Hematopoietic multipotent progenitor cell treated with erythropoietin and hydrocortisone succinate and interleukin-3 and kit ligand, for 17 days (in vitro differentiated cells): ENCODE measurements around the gene RAB11FIP4.

ENCODE experiments used
- DNase-seq: peaks from one replicate; pipeline ENCODE4 v3.0.0-alpha.2; 2015; ENCODE audit warnings: low spot score

RAB11FIP4 gene

DNA sequence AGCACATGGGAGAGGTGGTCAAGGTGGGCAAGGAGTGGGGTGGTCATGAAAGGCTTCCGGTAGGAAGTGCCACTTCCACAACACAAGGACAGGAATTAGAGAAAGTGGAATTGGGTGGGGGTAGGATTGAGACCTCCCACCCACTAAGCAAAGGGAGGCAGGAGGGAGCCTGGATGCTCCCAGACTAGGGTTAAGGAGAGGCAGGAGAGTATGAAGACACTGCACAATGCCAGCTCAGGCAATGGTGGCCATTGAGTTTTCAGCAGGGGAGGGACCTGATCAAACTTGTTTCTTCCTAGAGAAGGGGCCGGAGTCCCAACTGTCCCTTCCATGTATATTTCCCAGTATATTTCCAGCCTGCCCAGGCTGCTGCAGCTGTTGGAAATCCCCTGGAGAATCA, 3.1 kb upstream of the RAB11FIP4 start:
- DNase-seq, result no peak

DNA sequence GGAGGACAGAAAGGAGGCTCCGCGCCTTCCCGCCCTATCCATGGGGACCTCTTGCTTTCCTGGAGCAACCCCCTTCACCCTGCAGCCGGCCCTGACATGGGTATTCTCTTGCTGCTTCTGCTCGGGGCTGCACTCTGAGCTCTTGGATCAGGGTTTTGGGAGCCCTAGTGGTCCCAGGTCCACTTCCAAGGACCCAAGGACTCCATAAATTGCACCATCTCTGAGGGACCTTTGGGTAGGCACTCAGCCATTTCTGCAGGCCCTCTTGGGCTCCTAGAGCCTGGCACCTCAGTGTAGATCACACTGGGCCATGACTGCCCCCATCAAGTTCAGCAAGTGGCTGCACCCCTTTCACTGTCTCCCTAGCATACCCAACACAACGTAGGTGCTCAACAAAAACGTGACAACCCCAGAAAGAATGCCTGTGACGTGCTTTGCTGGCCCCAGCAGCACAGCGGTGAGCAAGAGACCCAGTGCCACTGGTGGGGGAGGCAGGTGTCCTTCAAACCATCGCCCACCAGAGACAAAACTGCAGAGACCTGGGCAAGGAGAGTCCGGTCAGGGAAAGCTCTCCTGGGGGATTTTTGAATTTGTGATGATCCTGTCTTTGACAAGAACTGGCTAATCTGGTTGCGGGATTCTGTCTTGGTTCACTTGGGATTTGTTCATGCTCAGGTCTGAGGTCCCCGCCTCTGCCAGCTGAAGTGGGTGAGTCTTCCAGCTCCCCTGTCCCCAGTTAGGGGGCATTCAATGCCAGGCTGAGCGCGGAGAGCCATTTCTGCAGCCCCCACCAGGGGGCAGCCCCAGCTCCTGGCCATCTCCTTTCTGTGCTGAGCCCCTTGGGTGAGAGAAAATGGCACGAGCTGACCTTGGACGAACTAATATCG, 2.5 kb upstream of the RAB11FIP4 start:
- DNase-seq, result no peak

DNA sequence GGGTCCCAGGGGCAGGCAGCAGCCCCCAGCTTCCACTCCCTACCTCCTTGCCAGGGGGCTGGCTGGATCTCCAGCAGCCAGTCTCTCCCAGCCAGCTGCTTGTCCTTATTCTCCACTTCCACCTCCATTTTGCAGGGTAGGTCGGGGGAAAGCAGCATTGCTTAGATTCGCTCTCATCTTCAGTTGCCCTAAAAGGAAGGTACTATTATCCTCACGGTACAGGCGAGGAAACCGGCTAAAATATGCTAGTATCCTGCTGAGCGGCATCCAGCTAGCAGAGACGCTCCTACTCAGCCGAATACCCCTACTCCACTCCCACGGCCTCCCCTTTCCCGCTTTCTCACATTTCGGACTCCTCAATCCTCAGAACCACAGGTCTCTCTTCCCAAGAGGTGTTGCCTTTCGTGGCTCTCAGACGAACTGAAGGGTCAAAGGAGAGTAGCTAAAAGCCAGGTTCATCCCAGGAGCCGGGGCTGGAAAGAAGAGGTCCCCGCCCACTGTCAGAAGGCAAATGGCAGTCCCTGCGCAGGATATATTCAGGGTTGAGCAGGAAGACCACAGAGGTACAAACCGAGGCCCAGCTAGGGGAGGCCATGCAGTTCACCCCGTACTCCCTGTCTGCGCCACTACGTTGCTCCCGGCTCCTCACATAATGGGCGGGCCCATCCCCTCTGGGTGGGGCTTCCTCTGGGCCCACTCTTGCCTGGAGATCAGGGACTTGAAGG, 1.7 kb upstream of the RAB11FIP4 start:
- no peak for DNase-seq

DNA sequence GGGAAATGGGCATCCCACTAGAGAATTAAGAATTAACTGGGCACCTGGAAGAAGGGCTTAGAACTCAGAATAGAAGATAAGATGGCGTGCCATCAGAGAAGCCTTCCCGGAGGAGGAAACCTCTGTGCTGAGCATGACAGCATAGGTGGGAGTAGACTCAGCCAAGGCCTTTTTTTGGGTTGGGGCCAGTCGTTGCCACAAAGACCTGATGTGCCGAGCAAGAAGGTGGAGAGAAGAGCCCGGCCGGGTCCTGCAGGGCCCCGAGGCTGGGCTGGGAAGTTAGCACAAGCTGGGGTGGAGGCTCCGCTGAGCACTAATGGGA, 1.1 kb upstream of the RAB11FIP4 start:
- DNase-seq, result no peak

DNA sequence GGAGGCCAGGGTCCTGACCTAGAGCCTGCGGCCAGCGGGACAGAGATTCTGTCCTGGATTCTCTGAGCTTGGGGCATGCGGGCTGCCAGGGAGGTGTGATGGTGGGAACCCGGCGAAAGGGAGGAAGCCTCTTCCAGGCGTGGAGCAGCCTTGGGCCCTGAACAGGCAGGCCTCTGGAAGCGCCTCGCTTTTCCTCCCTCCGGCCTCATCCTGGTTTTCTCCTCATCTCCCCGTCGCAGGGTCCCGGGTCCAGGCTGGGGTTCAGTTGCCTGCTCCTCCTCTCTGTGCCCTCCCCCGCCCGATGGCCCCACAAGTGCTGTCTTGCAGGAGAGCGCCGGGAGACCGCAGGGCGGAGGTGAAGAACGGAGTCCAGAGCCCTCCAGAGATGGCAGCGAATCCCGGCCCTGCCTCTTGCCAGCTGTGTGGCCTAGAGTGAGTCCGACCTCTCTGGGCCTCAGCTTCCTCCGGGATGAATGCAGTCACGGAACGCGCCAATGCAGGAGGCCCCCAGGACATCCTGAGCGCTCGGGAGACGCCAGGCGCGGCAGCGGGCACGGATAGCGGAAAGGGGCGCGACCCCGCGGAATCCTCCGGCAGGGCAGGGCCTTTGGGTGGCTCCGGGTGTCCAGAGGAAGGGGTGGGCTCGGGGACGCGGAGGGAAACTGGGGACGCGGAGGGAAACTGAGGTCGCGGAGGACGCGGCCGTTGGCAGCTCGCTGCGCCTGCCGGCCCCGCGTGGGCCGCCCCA, 553 bp upstream of the RAB11FIP4 start:
- DNase-seq, result no peak

DNA sequence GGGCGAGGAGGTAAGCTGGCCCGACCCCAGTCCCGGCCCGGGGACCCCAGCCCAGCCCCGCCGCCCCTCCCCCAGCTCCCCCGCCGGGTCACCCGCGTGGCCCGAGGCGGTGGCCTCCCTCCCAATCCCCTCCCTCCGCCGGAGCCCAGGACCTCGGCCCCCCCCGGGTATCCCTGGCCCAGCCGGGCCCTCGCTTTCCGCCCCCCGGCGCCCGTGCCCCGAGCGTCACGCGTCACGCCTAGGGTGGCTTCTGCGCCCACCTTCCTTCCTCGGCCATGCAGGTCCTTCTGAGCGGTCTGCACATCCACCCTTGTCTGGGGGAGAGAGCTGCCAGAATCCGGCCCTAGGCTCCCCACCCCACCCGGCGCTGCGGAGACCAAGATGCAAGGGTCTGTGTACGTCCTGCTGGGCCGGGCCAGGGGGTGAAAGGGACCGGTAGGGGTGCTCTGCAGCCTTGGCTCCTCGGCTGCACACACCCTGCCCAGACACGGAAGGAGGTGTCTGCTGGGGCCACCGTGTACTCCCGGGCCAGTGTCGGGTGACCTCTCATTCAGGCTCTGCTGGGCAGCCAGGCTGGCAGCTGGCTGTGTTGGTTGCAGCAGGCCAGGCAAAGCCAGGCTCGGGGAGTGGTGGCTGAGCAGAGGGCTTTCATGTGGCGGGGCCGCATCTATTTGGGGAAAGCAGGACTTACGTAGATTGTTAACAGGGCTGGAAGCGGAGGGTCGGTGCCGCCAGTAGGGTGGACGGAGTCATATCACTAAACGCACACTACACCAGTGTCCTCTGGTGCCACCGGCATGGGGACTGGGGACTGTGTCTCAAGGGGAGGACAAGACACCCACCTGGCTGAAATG, 754 bp downstream of the RAB11FIP4 start:
- no peak for DNase-seq

DNA sequence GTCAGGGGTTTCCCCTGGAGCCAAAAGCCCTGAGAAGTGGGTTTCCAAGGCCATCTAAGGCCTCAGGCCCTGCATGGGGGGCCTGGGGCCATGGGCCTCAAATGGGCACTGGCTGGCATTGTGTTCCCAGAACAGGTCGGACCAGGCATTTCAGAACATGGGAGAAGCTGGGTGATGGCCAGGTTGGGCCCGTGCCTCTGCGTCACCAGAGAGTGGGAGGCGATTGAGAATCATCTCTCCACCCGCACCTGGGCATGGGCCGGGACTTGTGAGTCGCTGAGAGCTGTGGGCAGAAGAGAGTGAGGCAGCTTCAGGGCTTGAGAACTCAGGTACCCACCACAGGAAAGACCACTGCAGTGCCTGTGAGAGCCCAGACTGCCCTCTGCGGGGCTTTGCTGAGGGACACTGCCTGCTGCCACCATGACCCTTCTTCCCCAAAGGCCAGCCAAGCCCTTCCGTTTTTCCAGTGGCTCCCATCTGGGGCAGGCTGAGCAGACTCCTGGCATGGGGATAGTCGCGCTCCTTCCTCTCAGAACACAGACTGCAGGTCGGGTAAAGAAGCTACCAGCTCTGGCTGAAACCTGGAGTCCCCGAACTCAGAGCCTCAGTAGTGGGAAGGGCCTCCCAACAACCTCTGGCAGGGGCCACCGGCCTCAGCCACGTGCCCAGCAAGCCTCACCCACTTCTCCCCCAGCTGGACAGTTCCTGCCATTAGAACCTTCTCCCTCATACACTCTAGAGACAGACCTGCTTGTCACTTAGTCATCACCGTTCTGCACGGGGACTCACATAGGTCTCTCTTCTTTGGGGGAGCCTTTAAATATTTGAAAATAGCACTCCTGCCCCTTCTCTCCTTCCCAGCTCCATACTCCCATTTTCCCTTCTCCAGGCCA, 1.6 kb downstream of the RAB11FIP4 start:
- no peak for DNase-seq

DNA sequence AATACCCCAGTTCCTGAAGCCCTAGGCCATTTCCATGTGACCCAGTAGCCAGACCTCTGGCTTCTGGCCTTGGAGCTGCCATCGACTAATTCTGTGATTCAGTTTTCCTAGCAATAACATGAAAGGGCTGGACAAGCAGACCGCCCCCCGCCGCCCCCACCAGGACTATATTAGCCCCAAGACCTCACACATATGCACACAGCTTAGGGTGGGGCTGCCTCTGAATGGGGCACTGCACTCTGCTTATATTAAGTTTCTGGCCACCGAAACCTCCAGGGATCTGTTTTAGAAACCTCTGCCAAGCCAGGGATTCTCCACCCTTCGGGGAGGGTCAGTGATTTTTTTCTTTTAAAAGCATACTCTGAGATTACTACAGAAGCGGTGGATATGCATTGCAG, 2.3 kb downstream of the RAB11FIP4 start:
- no peak for DNase-seq

DNA sequence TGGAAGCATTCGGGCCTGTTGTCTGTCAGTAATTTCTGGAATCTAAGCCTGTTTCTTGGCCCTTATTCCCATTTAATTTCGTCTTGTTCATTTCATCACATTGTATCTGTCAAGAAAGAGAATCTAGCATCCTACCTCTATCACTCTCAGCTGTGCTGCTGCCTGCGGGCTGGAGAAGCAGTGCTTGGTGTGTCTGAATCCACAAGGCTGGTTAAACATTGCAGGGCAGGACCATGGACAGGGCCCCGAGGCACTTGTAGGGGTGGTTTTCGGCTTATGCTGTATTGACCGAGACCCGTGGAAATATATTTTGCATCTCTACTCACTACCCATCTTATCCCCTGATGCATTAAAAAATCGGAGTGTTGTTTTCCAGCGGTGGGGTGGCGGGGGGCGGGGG, 3.1 kb downstream of the RAB11FIP4 start:
- DNase-seq, result no peak

DNA sequence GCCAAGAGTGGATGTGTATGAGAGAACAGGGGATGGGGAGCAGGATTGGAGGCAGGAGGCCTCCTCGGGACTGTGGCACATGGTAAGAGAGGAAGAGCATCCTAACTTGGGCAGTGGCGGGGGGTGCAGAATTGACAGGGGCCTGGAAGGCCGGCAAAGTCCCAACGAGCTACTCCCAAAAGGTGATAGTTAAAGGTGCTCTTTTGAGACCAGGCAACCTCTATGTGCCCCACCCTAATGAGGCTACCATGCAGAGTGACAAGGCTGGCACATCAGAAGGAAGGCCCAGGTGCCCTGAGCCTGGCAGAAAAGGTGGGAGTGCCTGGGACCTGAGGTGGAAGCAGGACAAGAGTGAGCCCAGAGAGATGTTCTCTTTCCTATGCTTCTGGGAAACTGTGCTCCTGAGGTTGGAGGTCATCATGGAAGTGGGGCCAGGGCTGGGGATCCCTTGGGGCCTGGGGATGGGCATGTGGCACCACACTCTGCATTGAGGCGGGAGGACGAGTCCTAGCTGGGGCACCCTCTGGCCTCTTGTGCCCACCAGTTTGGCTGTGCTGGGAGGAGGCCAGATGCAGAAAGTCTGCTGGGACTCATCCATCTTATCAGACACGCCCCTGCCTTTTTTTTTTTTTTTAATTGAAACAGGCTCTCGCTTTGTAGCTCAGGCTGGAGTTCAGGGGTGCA, 5.9 kb downstream of the RAB11FIP4 start:
- no peak for DNase-seq

DNA sequence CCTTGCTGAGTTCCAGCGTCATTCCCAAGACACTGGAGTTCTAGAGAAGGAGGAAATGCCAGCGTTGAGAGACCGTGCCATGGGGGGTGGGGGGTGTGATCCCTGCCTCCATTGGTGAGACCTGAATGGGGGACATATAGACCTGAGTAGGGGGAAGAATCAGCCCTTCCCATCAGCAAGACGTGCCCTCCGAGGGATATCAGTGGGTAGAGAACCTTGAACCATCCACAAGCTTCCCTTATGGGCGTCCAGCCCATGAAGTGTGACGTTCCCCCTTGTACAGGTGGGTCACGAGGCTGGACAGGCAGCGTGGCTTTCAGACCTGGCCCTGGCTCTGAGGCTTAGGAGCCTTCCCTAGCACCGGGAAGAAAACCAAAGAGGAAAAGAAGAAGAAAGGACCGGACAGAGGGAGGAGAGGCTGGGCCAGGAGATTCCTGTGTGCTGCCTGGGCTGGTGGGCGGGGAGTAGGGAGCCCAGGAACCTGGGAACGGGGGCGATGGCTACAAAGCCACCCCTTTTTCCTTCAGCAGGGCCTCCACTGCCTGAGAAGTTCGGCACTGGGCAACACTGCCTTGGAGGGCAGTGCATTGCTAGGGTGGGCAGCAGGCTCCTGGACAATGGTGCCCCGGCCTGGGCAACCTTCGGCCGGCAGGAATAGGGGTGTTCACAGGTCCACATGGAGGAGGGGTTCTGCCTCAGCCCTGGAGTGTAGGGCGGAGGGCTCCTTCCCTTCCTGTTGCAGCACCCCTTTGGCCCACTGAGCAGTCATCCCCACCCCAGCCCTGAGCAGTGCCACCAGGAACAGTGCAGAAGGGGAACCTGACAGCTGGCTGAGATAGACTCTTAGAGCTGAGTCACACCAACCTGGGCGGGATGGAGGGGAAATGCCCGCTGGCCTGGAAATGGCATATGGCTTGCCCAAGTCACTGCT, 7.2 kb downstream of the RAB11FIP4 start:
- DNase-seq, result no peak

DNA sequence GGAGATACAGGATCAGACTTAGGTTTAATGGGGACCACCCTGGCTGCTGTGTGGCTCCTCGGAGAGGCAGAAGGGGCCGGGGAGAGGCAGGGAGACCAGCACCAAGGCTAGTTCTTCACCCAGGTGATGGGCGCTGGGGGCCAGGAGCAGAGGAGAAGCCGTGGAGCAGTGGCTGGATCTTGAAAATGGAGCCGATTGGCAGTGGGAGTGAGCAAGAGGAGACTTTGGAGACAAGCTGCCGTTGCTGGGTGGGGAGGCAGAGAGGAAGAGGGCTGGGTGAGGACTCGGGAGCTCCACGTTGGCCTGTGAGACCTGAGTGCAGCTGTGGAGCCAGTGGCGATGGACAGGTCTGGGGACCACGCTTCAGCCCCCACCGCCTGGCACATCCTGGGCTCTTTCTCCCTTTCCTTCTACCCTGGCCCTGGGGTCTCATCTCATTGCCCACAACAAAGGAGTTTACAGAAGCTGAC, 9.0 kb downstream of the RAB11FIP4 start:
- no peak for DNase-seq

DNA sequence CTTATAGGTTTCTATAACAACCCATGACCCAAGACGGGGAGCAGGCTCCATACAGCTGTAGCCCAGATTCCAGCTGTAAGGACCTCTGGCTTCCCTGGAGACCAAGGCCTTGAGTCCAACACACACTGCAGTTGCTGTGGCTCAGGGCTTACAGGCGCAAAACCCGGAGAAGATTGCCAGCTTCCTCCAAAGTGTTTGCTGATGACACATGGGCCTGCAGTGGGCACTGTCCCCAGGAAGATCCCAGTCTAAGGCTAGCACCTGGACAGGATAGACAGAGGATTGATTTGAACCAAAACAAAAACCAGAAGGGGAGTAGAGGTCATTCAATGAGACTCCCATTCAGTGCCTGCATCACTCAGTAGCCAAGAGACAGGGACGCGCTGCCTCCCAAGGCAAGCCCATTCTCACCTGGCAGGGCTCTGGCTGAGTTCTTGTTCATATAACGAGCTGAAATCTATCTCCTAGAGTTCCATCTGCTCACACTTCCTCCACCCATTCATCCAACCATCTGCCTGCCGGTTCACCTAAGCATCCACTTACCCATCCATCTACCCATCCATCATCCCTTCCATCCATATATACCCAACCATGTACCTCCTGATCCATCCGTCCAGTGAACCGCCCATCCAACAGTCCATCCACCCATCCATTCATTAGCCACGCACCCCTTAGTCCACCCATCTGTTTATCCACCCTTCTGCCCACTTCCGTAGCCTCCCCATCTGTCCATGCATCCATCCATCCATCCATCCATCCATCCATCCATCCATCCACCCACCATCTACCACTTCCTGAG, 10.2 kb downstream of the RAB11FIP4 start:
- DNase-seq, result no peak

DNA sequence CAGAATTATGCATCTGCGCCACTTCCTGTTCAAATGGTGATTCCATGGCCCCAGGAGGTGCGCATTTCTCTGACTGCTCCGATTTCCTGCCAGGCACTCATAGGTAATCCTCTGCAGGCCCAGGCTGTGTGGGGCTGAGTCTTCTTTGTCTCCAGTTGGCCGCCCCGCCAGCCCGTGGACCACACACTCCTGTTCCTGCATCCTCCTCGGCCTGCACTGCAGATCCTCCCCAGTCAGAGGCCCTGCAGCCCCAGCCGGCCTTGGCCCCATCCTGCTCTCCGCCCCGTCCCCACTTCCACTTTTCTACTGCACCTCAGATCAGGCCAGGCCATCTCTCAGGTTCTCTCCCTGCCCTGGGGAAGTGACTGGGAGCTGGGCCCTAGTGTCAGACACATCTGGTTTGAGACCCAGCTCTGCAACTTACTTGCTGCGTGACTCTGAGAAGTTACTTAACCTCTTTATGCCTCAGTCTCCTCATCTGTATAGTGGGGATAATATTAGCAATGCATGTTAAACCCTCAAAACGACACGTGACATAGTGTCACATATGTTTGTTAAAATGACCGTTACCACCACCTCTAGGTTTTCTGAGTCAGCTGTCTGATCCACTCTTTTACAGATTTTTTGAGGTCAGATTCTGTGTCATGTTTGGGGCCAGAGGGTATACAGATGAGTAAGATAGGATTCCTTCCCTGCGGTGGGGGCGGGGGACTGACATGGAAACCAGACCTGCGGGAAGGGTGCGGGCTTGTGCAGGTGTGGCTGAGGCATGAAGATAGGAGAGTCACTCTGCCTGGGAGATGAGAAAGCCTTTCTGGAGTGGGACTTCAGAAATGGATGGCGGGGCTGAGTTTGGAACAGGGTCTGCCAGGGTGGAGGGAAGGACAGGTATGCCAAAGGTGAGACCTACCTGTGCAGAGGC, 12.8 kb downstream of the RAB11FIP4 start:
- no peak for DNase-seq

DNA sequence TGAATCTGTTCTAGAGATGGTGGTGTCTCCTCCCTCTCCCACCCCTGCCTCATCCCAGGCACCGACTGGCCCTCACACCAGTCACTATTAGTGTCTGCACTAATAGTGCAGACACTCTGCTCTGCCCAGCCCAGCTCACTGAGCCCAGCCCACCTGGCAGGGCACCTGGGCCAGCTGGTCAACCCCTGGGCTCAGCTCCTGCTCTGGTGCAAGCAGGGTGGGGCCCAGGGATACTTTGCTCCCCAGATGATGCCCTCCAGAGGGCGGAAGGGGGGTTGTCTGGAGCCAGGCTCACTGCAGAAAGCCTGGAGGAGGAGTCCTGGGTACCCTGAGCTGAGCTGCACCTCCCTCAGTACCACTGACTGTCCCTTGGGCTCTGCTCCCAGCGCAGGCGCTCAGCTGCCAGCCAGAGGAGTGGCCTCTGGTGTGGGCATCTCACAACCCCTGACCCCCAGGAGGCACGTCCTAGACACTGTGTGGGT, 14.5 kb downstream of the RAB11FIP4 start:
- DNase-seq, result no peak

DNA sequence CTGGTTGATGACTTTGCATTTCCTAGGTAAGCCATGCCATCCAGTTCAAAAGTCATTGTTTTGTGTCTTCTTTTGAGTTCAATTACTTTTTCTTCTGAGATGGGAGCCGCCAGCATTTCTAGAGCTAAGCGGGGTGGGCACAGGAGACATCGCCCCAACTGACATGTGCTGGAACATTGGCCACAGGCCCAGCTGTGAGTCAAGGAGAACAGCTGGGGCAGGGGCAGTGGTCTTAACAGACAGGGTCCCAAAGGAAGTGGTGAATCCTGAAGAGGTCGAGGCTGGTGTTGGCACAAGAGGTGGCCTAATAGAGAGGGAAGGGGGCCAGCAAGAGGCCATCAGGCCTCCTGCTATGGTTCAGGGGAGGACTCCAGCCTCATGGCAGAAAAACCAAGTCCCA, 17.1 kb downstream of the RAB11FIP4 start:
- DNase-seq, result no peak

DNA sequence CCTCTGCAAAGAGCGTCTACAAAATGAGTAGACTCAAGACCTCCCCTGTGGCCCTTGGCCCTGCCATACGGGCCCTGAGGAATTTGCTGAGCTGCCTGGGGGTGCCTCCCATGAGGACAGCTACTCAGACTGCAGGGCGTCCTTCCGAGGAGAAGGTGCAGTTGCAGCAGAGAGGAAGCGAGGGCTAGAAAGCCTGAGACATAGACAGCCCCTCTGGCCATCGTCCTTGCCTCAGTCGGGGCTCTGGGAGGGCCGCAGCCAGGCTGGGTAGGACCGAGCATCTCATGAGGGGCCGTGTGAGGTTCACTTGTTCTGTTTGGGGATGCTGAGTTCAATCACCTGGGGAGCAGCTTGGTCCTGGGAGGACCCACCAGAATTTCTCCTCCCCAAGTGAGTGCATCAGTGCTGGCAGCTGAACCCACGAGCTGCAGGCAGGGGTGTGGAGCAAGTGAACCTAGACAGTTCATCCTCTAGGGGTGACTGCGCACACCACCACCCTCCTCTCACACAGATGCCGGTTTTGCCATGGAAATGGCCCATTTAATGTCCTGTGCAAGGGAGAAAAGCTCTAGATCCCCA, 20.3 kb downstream of the RAB11FIP4 start:
- DNase-seq, result no peak
